Measurements from ENCODE around the gene SOX3.

The SOX3 gene

DNA sequence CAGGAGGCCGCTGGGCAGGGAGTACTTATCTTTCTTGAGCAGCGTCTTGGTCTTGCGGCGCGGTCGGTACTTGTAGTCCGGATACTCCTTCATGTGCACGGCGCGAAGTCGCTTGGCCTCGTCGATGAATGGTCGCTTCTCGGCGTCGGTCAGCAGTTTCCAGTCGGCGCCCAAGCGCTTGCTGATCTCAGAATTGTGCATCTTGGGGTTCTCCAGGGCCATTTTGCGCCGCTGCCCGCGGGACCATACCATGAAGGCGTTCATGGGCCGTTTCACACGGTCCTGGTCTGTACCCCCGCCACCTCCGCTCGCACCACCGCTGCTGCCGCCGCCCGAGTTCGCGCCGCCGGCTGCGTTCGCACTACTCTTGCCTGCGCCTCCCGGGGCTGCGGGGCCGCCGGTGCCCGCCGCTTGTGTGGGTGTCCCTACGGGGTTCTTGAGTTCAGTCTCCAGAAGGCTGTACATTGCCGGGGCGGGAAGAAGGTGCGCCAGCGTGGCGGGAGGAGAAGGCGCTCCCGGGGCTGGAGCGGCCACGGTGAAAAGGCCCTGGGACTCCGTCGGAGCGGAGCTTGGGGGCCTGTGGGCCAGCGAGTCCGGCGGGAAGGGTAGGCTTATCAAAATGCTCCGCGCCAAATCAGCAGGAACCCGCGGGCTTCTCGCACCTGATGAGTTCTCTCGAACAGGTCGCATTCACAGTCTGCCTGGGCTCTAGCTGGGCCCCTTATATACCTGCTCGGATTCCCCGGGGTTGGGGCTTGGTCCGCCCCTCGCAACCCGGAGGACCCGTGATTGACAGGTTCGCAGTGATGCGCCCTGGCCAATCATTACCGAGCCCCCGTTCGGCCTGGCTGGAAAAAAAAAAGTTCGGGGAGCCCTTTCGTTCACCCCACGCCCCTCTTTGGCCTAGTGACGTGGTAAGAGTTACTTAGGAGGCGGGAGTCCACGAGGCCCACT, at the start of gene SOX3:
TSS of gene SOX3 (minus strand) at position 699 of the 954 bp plus-strand sequence. CDS start at position 690, 9 bp downstream.
- DNase-seq (ENCODE audit: low read depth) = no peak

DNA sequence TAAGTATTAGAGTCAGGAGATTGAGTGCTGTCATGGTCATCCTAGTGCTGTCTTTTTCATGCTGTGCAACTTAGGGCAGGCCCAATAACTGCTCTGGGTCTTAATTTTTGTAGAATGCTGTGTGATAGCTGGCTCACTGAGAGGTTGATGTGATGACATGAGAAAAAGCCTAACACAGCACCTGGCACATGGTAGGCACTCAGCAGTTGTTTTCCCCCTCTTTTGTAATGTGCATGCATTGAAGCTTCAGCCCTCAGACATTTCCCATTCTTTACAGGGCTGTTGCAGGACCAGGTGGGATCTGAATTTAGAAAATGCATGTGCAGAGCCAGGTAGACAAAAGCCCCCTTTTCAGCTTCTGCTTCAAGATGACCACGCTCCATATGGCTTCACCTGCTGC, 44.1 kb upstream of the SOX3 start:
- DNase-seq (ENCODE audit: low read depth) = no peak

DNA sequence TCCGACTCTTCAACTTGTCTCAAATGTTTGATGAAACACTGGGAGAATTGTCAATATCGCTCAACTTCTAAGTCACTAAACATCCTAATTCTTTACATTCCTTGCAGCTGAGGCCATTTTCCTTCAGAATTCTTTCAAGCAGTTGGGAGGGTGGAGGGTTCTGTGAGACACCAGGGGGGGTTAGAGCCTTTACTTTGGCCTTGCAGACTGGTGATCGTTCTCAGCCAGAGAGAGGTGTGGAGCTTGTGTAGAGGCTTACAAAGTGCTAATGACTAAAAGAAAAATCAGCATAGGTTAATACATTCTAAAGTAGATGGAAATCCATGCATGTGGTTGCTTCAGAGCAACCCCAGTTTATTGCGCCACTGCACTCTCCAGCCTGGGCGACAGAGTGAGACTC, 21.3 kb upstream of the SOX3 start:
- peak; percentile 22 for DNase-seq (ENCODE audit: low read depth)

DNA sequence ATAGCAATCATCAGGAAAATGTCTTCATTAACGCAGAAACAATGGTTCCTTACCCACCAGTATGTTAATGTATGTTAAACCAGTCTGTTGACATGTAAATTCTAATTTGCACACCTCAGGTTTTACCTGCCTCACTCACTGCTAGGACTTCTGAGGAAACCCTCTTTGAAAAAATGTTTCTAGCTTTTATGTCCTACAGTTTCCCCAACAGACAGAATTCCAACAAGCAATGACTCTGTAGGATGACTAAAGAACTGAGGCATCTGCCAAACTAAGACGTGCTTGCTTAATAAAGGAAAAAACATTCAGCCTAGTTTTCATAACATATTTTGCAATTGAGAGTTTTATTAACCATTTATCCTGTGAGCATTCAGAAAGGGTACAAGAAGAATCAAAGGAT, 20.6 kb upstream of the SOX3 start:
- DNase-seq (ENCODE audit: low read depth) = peak; percentile 15

DNA sequence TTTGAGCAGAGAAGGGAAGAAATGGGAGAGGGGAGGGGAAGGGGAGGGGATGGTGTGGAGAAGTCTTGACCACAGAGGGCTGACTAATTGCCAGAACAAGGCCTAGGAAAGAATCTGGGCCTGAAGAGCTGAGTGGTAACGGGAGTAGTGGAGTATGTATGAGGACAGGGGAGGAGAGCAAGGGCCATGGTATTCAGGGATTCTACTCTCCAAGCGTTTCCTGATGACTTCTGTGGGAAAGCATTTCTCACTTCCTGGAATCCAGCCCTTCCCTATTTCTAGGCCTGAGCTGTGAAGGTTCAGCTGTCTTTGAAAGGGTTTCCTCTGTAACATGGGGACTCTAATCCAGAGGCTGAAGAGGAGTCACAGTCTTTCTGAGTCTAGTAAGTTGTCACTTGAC, 19.7 kb upstream of the SOX3 start:
- peak; percentile 27 for DNase-seq (ENCODE audit: low read depth)

DNA sequence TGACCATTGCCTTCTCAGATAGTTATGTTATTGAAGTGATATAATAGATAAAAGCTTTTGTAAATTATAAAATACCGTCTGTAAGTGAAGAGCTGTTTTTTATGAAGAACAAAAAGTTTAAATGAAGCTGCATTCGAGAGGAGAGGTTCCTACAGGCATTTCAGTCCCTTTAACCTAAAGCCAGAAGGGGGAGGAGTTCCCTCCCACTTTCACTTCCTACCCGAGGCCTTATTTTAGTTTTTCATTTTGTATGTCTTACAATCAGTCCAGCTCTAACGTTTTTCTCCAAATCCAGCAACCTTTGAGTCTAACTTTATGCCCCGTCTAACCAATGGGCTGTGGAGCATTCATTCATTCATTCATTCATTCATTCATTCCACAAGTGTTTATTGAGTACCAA, 16.5 kb upstream of the SOX3 start:
- DNase-seq (ENCODE audit: low read depth) = no peak

DNA sequence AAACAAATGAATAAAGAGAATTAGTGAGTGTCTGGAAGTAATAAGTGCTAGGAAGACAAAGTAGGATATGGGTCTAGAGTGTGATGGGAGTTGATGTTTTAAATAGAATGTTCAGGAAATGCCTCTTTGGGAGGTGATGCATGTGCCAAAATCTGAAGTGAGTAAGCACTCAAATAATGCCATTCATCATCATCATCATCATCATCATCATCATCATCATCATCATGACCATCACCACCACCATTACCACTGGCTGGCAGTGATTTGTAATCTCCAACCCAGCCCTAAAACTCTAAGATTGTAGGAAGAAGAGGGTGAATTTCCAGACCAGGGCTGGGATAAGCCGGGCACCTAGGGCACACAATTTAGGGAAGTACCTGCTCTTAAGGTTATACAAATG, 9.7 kb upstream of the SOX3 start:
- DNase-seq (ENCODE audit: low read depth) = no peak

DNA sequence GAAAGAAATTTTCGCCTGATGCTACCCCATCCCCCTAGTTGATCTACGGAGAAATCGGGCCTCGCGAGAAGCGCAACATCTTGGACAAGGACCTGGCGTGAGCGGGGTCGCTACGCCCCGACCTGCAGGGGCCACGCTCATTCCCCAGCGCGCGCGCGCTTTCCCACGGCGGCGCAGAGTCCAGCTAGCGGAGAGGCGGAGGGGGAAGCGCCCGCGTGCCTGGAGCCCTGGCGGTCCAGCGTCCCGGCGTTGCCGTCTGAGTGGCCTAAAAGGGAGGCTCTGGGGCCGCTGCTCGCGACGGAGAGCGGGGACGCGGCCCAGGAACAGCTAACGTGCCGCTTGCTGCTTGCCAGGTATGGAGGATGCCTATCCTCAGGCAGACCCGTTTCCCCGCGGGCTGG, 6.0 kb upstream of the SOX3 start:
- no peak for DNase-seq (ENCODE audit: low read depth)

DNA sequence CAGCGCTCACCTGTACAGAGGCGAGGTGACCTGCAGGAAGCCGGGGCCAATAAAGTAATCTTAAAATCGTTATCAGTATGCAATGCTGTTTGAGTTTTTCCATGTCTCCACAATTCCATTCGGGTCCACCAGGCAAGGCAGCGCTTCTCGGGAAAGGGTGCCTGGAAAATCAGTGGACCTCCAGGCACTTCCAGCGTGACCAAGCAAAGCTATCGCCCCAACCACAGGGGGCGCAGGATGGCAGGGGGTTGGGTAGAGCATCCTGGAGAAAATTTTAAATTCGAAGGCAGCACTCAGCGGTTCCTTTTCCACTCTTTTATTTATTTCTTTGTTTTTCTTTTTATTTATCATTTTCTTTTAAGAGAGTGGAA, 5.4 kb upstream of the SOX3 start:
- DNase-seq (ENCODE audit: low read depth) = no peak

DNA sequence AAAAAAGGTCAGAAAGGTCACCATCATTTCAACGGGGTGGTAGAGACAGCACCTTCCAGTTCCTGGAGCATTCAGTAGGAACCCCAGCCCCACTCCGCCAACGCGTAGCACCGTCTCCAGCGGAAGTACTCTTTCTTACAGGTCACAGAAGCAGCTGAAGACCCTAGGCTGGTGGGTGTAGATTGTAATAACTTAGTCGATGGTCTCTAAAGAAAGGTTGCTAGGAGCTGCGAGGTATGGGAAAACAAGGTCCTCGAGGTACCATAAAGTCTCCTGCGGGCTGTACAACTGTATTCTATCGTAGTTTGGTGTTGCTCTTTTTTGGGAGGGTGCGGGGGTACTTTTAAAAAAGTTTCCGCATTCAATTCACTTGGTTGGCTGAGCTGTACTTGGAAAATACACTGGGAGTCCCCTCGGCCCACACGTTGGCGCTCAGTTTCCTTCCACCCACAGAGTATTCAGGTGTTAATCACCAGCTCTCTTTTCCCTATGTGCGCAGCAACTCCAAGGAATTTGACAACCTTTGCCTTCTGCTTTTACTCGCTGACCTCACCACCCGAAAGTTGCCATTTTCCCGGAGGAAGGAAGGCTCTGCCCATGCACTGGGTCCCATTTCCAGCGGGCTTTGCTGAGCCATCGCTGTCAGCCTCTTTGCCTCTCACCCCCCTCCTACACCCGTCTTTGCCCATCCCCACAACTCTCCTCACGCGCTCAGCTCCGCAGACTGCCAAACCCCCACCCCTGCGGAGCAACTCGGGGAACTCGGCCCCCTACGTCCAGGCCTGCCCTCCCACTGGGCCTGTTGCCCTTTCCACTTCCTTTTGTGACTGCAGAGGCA, 4.8 kb upstream of the SOX3 start:
- no peak for DNase-seq (ENCODE audit: low read depth)

DNA sequence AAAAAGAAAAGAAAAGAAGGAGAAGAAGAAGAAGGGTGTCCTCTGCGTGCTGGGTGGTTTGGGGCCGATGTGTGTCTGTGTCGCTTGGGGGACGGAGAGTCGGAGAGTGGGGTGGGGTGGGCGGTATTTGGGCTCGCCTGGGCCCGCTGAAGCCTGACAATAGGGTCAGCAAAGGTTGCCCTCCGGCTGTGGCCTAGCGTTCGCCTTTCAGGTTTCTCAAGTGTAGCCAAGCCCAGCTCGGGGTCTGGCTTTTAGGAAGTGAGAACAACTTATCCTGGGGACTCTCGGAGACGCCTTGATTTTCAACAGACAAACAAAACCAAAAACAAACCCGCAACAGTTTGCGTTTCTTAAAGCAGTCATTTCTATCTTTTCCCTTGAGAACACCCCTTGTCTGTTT, 4.1 kb upstream of the SOX3 start:
- no peak for DNase-seq (ENCODE audit: low read depth)

DNA sequence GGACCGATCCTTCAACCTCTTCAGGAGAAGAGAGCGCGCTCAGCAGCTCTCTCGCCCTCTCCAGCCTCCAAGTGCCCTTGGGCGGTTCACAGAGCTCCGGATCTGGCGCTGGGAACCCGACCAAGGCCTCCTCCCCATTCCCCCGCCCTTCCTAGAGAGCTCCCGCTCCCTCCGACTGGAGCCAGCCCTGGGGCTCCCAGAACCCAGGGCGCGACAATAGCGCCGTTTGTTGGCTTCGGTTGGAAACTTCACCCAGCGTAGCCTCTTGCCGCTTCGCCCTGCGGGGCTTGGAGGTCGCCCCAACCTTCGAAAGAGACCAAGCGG, 3.1 kb upstream of the SOX3 start:
- no peak for DNase-seq (ENCODE audit: low read depth)

DNA sequence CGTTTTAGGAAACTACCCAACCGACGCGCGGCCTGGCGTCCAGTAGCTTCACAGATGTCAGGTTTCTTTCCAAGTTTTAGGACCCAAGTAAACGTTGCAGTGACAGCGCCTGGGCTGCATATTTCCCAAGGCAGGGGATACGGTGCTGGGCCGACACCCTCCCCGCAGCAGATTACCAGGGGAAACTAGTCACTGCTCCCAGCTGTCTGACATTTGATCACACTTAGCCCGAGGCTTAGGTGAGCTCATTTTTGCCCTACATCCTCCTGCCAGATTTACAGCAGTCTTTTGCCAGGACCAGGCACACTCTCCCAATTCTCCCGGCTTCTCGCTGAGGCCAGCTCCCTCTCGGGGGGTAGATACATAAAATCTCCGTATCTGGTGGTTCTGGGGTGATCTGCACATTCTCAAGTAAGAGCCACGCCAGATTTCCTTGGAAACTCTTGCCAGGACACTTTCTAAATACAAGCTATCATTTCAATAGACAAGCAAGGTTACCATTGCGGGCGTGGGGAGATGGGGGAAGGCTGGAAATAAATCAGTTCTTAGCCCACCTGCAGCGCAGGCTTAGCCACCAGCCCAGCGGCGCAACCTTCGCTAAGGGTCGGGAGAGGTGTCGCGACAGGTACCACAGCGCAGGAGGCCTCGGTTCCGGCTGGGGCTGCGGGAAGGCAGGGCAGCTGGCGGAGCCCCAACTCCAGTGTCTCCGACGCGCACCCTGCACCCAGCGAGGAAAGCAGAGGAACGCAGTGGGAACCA, 2.5 kb upstream of the SOX3 start:
- no peak for DNase-seq (ENCODE audit: low read depth)

DNA sequence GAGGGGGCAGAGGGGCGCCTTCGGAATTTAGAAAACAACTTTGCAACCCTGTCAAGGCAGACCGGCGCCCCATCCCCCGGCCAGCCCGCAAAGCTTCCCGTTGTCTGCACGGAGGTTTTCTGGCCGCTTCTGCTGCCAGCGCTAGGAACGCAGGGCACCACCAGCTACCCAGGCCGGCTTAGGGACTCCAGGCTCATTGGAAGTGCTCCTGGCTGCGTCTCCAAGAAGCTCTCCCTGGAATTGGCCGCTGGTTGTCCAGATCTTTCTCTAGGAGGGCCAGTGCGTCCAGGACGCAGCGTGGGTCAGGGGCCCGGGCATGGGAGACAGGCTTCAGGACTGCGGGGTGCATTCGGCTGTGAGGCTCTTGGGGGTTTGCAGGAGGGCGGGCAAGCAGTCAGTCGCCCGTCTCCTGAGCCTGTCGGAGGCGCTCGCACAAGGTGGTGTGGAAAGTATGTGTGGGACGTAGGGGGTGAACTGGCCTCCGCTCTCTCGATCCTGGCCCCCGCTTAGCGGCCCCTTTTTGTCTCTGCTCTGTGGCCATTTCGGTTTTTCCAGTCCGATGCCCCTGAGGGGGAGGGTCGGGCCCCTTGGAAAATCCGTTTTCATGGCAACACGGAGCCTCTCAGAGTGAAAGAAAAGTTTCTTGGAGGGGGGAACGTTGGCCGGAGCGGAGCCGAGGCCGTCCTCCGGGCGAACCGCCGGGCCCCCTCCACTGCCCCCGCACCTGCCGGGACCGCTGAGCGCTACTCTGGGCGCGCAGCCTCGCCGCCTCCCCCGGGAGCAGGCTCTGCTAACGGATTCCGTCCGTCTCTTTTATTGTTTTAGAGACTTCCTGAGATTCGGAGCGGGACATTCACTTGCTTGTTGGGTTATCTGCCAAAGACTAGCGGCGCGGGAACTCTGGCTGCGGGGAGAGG, 810 bp upstream of the SOX3 start:
- no peak for DNase-seq (ENCODE audit: low read depth)

DNA sequence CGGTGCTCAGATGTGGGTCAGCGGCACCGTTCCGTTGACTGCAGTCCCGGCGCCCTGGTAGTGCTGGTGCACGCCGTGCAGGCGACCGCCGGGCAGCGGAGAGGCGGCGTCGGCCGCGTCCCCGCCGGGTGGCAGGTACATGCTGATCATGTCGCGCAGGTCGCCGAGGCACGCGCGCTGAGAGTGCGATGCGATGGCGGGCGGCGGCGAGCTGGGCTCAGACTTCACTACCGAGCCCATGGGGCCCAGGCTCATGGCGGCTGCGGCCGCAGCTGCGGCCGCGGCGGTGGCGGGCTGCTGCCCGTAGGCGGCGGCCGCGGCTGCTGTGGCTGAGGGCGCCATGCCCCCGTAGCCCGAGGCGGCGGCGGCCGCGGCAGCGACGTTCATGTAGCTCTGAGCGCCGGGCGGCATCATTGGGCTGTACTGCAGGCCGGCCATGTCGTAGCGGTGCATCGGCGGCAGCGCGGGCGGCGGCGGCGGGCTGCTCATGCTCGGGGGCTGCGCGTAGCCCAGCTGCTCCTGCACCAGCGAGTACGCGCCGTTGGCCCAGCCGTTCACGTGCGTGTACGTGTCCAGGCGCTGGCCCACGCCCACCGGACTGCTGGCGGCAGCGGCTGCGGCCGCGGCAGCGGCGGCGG, 1.0 kb downstream of the SOX3 start:
- no peak for DNase-seq (ENCODE audit: low read depth)

DNA sequence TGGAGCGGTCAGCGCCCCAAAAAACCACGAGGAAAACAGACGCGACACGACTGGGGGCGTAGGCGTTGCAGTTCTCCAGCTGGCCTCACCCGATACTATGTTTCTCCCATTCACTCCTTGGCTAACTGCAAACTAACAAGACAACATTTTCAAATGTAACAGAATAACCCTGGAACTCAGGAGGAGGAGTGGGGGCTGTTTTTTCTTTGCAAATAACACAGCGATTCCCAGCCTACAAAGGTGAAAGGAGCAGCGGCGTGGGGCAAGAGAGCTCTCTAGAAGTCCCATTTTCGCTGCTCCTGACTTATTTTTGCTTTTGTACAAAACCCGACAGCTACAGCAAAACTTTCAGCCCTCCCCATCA, 1.6 kb downstream of the SOX3 start:
- DNase-seq (ENCODE audit: low read depth) = no peak

DNA sequence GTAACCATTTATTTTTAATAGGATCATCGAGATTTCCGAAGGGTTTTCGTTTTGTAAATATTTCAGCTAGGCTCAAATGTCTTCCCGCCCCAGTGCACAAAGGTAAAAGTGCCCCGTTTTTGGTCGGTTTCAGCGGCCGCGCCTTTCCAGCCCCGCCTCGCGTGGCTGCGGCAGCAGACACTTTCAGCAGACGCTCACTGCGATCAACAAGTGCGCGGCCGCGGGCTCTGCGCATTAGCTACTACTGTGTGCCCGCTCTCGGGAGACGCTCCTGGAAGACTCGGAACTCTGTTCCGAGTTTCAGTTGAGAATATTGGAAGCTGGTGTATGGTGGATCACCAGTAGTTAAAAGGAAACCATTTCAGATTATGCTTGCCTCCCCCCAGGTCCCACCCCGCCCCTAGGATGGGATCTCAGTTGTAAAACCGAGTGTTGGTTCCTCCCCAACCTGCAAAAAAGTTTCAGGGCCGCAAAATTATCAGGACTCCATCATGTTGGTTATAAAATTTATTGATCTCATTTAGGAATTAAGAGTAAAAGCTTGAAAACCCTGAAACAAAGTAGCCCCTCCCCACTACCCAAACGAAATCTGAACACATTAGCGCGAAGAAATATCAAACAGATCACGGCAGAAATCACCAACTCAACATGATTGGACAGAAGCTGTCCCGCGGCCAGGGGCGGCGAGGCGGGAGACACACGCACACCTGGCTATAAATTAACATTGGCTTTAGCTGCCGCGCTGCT, 2.2 kb downstream of the SOX3 start:
- no peak for DNase-seq (ENCODE audit: low read depth)

DNA sequence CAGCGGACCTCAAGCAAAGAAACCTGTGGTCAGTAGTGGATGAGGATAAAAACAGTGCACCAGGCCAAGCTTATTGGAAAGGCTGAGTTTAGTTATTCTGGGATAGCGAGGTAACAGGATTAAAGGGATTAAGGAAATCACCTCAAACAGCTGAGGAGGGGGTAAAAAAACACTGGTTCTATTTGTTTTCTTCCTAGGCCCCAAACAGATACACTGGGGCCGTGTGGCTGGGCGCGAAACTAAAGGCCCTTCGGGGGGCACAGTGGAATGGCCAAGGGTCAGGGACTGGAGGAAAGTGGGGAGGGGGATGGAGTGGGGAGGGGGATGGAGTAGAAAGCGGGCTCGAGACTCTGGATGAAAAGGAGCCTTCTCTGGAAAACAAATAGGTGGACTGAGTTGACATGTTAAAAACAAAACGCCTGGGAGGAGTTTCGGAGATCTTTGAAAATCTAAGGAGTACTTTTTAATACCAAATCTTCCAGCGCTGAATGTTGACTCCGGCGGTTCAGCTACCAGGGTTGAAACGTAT, 2.9 kb downstream of the SOX3 start:
- no peak for DNase-seq (ENCODE audit: low read depth)

DNA sequence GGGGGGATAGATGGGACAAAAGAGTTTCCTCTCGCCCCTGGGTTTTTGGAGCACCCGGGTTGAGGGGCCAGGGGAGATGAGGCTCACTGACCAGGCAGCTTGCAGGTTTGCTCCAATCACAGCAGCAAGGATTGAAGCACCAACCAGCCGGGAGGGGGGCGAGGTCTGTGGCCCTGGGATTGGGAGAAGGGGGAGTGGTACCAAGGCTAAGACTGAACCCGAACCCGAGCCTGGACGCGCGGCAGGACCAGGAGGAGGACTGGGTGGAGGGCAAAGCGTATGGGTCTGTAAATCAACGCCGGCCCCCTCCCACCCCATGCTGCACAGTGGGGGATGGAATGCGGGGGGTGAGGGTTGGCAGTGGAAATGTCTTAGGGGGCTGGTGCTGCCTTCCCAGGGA, 3.5 kb downstream of the SOX3 start:
- DNase-seq (ENCODE audit: low read depth) = no peak

DNA sequence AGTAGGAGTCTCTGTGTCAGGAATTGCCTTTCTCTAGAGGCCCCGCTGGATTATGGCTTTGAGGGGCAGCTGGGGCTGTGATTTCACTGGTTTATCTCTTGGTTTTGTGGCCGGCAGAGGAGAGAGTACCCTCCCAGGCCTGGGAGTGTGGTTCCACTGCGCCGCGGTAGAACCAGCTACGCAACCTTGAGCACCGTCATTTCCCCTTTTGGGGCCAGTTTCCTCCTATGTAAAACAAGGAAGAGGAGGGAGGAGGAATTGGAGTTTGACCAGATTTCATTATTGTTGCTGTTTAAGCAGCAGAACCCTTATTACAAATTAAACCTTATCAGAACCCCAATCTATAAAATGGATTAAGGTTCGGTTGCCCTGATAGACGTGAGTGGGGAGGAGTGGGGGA, 4.4 kb downstream of the SOX3 start:
- no peak for DNase-seq (ENCODE audit: low read depth)
